SHP77 (cell line): ENCODE data around the gene BUB1B.

Experiments used
- DNase-seq, 2 experiments: peaks; one replicate each; lab custom pipeline; 2025; lab: John Stamatoyannopoulos, UW

The BUB1B gene

DNA sequence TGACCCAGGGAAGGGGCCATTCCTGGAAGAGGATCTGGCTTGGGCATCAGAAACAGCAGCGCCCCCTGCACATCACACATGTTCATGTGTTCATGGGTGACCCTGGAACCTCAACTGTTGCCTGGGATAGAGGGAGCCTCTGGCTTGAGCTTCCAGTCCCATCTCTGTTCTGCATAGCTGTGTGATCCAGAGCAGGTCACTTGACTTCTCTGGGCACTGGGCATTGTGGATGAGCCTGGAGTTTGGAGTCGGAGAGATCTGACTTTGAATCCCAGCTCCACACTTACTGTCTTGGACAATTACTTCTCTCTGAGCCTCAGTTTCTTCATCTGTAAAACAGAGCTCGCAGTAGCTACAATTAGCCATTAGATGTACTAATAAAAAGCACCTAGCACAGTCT is 93.6 kb downstream of the BUB1B start:
- no peak for DNase-seq

DNA sequence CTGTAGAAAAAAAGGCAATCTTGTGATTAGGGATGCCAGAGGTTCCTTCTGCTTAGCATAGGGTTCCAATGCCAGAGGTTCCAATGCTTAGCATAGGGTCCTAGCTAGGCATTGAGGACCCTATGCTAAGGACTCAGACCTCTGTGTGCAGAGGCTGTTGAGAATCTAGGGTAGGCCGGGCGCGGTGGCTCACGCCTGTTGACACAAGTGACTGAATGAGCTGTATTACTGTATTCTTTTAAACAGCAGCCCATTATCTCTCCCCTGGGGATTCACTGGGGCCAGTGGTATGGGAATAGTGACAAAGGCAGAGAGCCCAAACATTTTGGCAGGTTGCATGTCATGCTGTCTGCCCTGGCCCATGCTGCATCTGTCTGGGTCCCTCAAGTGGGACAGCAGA is 94.2 kb downstream of the BUB1B start:
- no peak for DNase-seq

DNA sequence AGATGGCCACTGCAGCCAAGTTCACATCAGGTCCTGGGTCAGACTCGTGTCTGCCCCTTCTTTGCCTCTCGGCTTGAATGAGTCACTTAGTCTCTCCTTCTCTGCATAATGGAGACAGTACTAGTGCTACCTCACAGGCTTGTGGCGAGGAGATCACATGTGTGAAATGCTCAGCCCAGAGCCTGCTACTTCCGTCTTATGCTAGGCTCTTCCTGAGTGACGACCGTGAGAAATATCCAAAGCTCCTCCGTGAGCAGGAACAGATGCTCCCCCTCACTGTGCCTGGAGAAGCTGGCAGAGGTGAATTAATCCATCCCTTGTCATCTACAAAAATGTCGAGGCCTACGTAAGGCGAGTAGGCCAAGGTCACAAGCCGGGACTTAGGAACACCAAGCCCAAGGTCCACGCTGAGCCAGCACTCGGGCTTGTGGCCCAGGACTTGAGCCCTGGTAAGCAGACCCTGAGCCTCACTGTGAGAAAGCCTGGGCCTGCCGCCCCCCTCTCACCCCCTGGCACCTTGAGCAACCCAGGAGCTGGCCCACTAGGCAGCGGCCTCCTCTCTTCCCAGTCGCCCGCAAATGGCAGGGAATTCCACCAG is 95.9 kb downstream of the BUB1B start:
- no peak for DNase-seq

DNA sequence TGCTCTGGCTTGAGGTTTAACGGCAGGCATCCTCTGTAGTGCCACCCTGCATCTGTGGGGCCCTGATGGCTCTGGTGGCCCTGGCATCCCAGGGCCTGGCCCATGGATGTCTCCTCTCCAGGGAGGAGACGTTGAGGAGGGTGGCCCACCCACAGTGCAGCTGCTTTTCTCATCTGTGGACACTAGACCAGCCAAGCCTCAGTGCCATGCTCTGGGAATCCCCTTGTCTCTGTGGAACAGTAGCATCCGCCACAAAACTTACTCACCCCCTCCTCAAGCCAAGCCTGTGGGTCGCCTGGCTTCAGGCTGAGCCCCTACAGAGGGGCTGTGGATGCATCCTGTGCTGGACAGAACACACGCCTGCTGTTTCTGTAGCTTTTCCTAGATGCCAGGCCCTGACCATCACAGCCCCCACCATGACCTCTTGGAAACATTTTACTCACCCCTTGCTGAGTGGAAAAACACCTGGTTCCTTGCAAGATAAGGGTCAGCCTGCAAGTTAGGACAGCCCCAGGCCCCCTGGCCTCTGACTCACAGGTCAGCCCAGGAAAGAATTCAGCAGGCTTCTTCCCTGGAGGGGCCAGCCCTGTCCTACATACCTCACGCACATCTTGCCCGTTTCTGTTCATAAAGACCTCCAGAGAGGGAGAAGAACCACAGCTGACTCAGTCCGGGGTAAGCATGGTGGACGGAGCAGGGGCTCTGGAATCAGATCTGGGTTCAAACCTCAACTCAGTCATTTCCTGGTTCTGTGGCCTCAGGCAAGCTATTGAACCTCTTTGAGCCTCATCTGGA is 97.0 kb downstream of the BUB1B start:
- no peak for DNase-seq

DNA sequence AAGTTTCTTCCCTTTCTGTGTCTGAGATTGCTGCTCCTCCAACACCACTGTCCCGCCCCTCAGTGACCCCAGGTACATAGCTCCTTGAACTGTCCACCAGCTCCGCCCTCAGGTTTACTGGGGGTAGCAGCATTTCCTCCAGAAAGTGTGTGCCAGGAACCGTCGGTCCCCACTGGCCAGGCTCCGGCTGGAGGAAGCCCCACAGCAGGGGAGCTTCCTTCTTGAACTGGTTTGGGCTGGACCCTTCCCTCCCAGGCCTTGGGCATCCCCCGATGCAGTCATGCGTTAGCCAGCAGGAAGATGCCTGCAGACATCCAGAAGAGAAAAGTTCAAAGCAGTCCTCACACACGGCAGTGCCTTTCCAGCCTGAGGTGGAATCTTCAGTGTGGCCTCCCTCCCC is 97.7 kb downstream of the BUB1B start:
- no peak for DNase-seq

DNA sequence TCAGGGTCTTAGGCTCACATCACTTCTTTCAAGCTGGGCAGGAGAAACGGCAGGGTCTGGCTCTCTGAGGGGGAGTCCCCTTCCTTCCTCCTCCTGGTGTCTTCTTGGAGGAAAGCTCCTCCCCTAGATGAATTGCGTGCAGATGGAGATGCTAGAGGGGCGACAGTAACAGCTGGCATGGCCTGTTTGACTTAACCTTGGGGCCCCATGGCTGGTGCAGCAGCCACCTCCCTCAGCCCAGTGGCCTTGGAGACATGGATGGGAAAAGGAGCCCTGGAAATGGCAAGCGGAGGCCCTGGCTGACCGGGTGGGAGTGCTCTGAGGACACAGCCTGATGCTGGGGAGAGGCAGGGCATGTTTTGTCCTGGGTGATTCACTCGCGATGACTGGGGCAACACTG is 98.2 kb downstream of the BUB1B start:
- no peak for DNase-seq

DNA sequence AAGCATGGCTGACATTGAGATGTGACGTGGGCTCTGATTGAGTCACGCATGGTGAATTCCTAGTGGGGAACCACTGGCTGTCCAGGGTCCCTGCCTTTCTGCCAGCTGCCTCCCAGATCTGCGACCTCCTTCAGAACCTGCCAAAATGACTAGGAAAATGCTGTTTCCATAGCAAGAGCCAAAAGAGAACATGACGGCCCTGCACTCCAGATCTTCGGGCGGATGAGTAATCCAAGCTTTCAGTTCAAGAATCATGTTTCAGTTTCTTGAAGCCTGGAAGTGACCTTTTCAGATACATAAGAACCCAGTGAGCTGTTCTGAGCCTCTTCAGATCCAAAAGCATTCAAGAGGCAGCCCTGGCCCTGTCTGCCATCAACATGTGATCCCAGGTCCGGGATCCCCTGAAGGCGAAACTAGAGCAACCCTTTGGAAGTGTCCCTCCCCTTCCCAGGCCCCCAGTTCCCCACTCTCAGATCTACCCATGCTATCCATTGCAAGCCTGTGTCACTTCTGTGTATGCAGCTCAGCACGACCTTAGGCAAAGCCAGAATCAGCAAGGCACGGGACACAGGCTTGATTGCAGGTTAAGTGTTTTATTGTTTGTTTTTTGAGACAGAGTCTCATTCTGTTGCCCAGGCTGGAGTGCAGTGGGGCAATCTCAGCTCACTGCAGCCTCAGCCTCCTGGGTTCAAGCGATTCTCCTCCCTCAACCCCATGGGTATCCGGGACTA is 102.3 kb downstream of the BUB1B start:
- DNase-seq: no peak

DNA sequence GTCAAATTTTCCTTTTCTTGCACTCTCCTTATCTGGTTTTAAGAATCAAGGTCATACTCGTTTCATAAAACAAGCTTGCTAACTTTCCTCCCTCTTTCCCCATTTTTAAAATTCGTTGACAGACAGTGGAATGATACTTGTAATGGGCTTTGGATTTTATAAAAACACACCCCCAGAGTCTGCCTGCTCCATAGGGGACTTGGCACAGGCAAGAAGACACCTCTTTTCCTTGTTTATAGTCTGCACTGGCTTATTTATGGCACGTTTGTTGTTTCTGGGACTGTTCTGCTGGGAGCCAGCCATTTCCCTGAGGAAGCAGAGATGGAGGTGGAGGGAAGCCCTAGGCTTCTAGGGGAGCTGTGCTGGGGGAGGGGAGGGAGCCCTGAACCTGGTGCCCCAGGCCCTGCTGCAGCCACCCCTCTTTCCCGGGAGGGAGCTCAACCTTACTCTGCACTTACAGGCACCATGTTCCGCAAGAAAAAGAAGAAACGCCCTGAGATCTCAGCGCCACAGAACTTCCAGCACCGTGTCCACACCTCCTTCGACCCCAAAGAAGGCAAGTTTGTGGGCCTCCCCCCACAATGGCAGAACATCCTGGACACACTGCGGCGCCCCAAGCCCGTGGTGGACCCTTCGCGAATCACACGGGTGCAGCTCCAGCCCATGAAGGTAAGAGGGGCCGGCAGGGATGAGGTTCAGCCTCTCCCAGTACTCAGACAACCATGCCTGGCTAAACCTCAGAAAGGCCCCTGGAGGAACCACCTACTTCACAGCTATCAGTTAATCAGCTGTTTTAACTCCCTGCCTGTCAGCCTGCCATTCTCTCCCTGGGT is 103.7 kb downstream of the BUB1B start:
- DNase-seq: no peak

DNA sequence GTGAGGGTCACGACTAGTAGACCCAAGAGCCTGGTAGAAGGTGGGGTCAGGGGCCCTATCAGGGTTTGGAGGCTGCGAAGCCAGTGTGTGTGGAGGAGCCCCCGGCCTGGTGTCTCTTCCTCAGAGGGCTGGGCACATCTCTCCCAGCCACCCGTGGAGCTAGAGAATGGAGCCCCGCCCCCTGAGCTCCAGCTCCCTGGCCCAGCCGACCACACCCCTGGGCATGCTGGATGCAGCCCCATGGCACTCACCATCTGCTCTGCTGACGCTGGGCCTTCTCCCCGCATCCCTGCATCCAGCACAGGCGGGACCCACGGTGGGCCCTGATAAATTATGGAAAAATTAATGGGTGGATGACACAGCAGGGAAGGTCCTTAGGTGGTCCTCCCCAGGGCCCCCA is 104.5 kb downstream of the BUB1B start:
- DNase-seq: no peak

DNA sequence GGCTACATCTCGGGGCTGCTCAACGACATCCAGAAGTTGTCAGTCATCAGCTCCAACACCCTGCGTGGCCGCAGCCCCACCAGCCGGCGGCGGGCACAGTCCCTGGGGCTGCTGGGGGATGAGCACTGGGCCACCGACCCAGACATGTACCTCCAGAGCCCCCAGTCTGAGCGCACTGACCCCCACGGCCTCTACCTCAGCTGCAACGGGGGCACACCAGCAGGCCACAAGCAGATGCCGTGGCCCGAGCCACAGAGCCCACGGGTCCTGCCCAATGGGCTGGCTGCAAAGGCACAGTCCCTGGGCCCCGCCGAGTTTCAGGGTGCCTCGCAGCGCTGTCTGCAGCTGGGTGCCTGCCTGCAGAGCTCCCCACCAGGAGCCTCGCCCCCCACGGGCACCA is 105.0 kb downstream of the BUB1B start:
- DNase-seq: no peak

DNA sequence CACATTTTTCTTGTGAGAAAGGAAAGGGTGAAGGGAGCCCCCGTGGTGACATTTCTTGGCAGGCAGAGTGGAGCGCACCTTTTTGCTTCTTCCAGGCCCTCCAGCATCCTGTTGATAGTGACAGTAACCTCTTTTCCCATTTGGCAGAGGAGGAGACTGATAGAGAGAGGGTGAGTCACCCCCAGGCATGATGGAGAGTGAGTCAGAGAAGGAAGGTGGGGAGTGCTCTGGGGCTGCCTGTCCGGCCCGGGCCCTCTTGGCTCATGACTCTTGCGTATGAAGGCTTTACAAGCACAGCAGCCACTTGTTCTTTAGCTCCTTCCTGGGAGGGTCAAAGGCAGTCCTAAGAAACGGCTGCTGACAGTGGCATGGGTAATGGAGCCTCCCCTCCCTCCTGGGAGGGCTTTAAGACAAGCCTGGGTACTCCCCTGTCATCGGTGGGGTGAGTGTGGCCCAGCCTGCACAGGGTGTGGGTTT is 106.0 kb downstream of the BUB1B start:
- no peak for DNase-seq

DNA sequence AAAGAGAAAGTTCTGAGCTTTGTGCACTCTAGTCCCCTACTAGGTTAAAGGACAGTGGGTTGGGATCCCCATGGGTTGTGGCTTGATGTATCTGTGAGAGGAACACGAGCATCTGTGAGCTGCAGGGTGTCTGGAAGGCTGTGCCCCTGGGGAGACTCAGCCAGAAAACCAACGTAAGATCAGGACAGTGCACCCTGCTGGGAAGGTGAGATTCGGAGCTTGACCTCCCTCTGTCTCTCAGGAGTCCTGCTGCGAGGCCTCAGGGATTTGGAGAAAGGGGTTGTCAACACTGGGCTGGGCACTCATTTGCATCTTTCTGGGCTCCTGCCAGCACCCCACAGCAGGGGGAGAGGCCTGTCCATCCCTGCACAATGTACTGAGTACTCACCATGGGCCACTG is 106.8 kb downstream of the BUB1B start:
- no peak for DNase-seq

DNA sequence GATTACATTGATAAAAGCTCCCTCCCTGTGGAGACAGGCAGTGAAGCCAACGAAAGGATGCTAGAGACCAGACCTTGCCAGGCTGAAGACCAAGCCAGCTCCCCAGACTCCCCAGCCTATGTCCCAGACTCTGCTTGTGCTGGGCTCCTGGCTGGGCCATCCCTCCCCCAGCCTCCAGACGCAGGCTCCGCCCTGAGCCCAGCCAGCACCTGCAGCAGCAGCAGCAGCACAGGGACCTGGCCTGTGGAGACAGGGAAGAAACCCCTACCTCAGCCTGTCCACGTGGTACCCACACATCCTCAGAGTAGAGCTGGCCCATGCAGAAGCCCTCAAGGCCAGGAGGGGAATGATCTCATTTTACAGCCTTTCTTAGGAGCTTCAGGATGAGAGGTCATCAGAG is 108.7 kb downstream of the BUB1B start:
- DNase-seq: no peak

DNA sequence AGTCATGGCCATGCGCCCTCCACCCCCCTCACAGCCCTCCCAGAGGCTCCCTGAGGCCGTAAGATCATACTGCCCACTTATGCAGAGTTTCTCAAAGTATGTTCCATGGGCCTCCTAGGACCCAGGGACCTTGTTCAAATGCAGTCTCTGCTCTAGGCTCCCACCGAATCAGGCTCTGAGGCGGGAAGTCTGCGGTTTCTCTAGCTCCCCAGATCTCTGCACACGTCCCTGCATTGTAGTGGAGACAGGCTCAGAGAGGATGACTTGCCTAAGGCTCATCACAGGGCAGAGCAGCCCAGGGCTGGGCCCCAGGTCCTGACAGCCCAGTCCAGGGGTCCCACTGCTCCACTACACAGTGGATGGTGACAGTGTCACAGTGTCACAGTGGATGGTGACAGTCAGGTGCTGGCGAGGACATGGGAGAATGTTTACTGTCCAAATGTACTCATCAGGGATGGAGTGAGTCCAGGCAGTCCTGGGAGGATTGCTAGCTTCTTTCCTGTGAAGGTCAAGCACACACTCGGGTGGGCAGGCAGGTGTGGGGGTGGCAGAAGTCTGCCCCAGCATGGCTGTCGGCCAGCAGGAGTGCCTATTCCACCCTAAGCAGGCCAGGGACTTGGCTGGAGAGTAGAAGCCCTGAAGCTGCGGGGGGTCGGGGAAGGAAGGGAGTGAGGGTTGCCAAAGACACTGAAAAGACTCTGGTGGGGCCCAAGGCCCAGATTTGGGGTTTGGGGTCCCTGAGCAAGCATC is 109.6 kb downstream of the BUB1B start:
- DNase-seq: no peak
